Lower leg skin (tissue), 4 donors: ENCODE measurements around the gene ZNF205. TPM values are rescaled to one million over a fixed set of nuclear protein-coding genes. Genes with fewer than 3 reads are reported as not detected.

Experiments used
- DNase-seq, 2 donors: peaks; one replicate each; pipeline ENCODE4 v3.0.0-alpha.2; 2019; ENCODE audit warnings: low spot score in 2 of 2
- H3K4me3 ChIP-seq: fragments of 200-600 bp; sonication (generic); 2 replicates; pipeline ENCODE4 v1.5.1; 2017; ENCODE audit warnings: mild to moderate bottlenecking, low read depth; ENCODE audit not compliant: poor library complexity, severe bottlenecking
- CTCF ChIP-seq, 3 donors: fragments of 450-650 bp; IDR thresholded peaks; one replicate each; pipeline ENCODE4 v1.5.1; 2016; ENCODE audit warnings: antibody characterized with exemption in 3 of 3, mild to moderate bottlenecking in 3 of 3, moderate library complexity in 2 of 3
- POLR2A ChIP-seq, 2 donors: fragments of 450-650 bp; IDR thresholded peaks; one replicate each; pipeline ENCODE4 v1.6.1; 2016 to 2017; ENCODE audit warnings: antibody characterized with exemption in 2 of 2, mild to moderate bottlenecking in 1 of 2, moderate library complexity in 1 of 2
- WGBS, 2 donors: methylation state at CpG; one replicate each; pipeline ENCODE4 v1.1.5; 2018; 5-methylcytosine and 5-hydroxymethylcytosine counted together
- intact Hi-C: fragments of 100-400 bp; cut with DNase I; formaldehyde crosslinking; loops from one replicate; pipeline ENCODE4 v1.15.0; 2023; ENCODE audit warnings: low total_unique reads
- total RNA-seq, 4 donors: library from RNA; depleted of rRNA; stranded (reverse); fragments of >200 nt; gene quantifications; one replicate each; pipeline ENCODE4 v1.1.0, GENCODE V29; 2016

ZNF205 gene
- total RNA-seq, 4 donors from 2014 or later, result 15.1 to 25.3 (median 18.5) TPM

DNA sequence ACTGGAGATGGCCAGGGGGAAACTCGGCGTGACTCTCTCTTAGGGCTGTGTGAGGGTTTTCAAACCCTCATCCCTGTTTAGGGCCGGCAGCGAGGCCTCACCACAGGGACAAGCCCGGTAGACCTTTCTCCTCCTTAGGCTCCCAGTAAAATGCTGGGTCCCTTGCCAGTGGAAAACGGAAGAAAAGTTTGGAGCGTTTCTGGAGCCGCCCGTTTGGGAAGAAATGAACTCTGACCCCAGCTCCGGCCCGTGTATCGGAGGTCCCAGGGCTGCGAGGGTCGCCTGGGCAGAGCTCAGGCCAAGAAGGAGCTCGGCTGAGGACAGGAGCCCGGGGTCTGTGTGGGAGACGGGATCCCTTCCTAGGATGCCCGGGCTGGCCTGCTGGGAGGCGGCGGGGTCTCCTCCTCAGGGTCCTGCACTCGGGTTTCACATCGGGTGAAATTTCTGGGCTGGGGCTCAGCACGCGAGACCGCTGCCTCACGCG, 45.7 kb downstream of the ZNF205 start:
- DNase-seq, result peak in 1 of 2 donors; percentile 93
- H3K4me3 ChIP-seq, result peak overlapping the region; percentile 82
- WGBS, 2 donors, result 0 to 1% methylated on average over 22 of the region's 27 CpGs
- TF ChIP-seq CTCF (IDR thresholded peaks at IDR 0.05) (no peak), POLR2A (IDR thresholded peaks at IDR 0.05) (no peak)
- intact Hi-C loops, result no loop called here

DNA sequence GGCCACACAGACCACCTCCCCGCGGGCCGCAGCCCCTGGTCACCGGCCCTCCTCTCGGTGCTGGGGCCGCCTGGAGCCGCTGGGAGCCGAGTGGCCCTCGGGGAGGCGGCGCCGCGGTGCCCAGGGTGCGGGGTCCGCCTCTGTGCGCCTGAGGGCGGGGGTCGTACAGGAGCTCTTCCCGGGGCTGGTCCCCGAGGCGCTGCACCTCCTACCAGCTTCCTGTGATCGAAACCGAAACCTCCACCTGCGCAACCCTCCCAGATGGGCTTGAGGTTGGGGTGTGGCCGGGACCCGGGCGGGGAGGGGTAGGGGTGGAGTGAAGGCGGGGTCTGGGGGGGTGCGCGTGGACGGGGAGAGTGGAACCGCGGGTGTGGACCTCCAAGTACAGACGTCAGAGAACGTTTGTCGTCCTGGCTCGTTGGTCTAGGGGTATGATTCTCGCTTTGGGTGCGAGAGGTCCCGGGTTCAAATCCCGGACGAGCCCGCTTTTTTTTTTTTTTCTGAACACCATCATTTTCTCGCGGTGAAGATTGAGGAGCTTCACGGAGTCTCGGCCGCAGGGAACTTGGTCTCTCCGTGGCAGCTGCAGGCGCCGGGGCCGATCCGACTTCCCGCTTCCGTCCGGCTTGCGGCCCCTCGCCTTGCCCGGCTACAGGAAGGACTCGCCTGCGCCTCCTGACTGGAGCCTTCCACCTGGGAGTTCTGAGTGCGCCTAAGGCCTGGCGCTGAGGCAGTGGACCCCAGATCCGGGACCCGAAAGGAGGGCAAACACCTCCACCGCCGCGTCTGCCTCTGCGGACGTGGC, 46.3 kb downstream of the ZNF205 start:
- 1 to 3% methylated on average over 46 to 58 of the region's 70 CpGs for WGBS, 2 donors
- no peak for TF ChIP-seq CTCF (IDR thresholded peaks at IDR 0.05)
- no peak for TF ChIP-seq POLR2A (IDR thresholded peaks at IDR 0.05)
- peak; percentile 76 to 98 for DNase-seq
- intact Hi-C loops, result no loop called here
- H3K4me3 ChIP-seq, result peak overlapping the region; percentile 82

DNA sequence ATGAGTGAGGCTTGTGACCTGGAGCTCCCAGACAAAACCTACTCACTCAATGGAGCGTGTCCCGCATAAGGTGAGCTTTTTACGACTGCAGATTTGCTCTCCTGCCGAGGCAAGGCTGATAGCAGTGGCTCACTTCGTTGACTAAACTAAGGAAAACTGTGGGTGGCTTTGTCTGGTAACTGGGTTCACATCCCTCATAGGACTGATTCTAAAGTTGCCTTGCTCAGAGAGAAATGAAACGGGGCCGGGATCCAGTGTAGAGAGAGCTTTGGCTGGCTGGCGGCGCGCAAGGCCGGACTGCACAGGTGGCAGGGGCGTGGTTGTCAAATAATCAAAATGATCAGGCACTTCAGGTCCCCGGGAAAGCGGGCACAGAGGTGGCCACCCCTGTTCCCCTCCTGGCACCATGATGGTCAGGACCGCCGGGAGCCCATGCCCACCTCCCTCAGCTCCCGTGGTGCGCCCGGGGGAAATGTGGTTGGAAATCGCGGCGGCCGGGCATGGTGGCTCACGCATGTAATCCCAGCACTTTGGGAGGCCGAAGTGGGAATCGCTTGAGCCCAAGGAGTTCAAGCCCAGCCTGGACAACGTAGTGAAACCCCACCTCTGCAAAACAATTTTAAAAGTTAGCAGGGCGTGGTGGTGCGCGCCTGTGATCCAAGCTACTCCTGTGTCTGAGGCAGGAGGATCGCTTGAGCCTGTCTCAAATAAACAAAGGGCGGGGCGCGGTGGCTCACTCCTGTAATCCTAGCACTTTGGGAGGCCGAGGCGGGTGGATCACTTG, 49.0 kb downstream of the ZNF205 start:
- no peak for DNase-seq
- TF ChIP-seq CTCF (IDR thresholded peaks at IDR 0.05) (no peak), POLR2A (IDR thresholded peaks at IDR 0.05) (no peak)
- intact Hi-C loops, result no loop called here
- H3K4me3 ChIP-seq, result no peak overlapping the region
- WGBS, 2 donors, result 83 to 84% methylated on average over 29 to 36 of the region's 36 CpGs

DNA sequence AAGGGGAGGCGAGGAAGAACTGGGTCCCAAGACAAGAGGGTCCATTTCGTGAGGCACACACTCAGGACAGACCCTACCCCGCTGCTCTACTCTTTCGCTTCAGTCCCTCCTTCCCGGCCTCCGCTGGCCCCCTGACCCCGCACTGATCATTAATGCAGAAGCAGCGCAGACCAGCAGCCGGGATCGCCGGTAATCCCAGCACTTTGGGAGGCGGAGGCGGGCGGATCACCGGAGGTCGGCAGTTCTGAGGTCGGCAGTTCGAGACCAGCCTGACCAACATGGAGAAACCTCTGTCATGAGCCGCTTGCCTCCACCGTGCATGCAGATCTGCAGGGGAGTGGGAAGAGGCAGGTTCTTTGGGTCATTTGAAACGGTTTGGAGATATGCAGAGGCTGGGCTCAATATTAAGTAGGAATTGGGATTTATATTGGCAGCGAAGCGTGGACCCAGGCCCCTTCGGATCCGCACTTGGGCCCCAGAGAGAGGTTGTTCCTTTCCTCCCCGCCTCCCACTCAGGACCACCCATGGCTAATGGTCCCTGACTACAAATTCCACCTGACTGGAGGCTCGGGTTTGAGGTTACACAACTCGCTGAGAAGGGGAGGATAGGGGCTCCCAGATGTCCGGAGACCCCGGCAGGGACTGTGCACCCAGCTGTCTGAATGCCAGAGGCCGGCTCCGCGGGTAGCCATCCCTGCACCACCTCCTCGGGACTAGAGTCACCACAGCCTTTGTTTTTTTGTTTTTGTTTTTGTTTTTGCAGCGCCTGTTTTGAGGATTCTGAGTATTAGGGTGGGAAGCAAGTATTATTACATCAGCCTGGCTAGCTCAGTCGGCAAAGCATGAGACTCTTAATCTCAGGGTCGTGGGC, 52.0 kb downstream of the ZNF205 start:
- TF ChIP-seq CTCF (IDR thresholded peaks at IDR 0.05) (no peak), POLR2A (IDR thresholded peaks at IDR 0.05) (no peak)
- no peak overlapping the region for H3K4me3 ChIP-seq
- intact Hi-C loops, result no loop called here
- WGBS, 2 donors, result 85 to 86% methylated on average over 37 of the region's 37 CpGs
- no peak for DNase-seq

- no peak for DNase-seq
- intact Hi-C loops, result no loop called here
- no peak for TF ChIP-seq CTCF (IDR thresholded peaks at IDR 0.05)
- no peak for TF ChIP-seq POLR2A (IDR thresholded peaks at IDR 0.05)
- no peak overlapping the region for H3K4me3 ChIP-seq
- 91 to 95% methylated on average over 12 of the region's 12 CpGs for WGBS, 2 donors
Observed at GRCh38 chr16:3165111-3165822, 52.9 kb downstream of the ZNF205 start.
